Fibroblast of skin of left biceps (primary cell): ENCODE measurements around the gene IGF2R.
A peak's percentile ranks its signal among the peaks of the same experiment; 100 is the strongest.
"Not testable (repeated sequence)": the region's sequence is repeated elsewhere in the genome, so short reads cannot be mapped to it uniquely, and the experiment has no call there.

Experiments
- DNase-seq, 2 experiments: peaks; one replicate each; pipeline ENCODE4 v3.0.0-alpha.2; 2013; ENCODE audit warnings: low read depth in 2 of 2

Gene IGF2R

DNA sequence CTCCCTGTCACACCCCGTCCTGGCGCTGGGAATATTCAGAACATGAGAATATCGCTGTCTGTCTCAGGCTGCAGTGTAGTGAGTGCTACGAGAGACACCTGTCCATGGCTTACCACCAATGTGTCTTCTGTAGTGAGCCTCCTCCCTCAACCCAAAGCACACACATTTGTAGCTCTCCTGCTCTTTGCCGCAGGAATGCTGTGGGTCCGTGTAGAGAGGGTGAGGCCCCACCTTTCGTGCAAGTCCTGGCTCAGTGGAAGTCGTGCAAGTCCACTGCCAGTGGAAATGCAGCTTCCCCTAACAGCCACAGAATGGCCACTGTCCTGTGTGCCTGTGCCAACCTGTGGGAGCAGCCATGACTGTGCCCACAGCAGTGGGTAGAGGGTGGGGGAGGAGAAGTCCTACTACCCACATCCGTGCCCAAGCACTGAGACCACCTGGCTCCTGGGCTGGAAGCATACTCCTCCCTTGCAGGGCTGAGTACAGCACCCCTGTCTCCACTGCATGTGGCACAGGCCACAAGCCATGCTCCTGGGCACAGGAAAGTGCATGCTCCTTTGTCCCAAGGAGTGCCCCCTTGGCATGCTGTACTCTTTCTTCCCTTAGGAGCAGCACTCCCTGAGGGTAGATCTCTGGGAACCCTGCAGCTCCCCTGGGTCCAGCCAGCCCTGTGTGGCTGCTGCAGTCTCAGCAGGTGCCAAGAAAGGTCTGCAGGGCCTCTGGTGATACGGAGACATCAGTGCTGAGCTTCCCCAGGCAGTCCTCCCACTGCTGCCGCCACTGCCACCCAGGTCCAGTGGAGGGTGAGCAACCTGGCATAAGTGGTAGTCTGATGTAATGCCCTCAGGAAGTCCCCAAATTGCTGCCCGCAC is 28.0 kb downstream of the IGF2R start:
- no peak for DNase-seq

DNA sequence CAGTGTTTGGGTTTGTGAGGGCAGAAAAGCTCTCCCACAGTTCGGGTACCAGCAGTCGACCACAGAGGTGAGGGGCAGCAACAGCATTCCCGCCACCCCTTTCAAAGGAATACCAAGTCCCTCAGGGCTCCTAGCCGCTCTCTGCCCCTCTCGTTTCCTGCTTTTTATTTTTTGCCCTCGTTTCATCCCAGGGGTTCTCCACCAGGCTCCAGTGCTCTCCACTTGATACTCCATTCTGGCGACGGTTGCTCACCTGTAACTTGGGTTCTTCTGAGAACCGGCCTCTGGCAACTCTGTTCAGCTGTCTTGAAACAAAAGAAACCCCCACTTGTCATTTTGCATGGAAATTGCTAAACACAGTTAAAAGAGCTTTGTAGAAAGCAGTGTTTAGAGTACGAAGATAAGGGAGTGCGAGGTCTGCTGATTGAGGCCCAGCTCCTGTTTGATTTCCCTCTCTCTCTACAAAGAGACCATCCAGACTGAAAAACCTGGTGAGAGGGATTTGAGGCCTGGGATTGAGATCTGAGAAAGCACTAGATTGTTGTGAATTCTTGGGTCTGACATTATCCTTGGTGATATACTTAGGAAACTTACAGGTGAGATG is 28.7 kb downstream of the IGF2R start:
- no peak for DNase-seq

DNA sequence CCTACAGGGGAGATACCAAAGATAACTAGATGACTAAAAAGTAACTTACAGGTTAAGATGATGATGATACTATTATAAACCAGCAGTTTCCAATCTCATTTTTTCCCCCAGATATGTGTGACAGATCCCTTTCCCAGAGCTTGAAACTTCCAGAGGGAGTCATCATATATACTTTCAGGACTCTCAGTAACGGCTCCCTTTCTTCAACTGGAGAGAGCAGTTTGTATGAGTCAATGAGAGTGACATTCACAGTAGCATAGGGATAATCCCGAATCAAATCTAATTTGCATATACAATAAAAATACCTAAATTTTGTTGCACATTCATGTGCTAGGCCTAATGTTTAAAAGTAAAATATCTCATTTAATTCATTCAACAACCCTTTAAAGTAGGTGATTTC is 29.7 kb downstream of the IGF2R start:
- no peak for DNase-seq

DNA sequence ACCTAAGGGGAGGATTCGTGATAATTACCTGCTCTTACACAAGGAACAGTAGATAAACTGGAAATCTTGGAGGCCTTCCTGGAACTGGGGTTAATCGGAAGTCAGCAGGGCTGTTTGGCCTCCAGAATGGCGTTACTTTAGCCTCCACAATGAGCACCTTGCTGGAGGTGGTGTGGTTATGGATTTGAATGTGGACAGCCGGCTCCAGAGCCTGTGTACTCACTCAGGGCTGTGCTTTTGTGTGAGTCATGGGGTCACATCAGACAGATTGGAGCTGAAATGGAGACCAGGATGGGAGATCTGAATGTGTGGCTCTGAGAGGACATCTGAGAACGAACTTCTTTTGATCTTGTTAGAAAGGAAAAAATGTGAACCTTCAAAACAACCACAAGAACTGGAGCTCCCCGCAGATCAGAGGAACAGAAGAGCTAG is 30.4 kb downstream of the IGF2R start:
- DNase-seq = no peak

DNA sequence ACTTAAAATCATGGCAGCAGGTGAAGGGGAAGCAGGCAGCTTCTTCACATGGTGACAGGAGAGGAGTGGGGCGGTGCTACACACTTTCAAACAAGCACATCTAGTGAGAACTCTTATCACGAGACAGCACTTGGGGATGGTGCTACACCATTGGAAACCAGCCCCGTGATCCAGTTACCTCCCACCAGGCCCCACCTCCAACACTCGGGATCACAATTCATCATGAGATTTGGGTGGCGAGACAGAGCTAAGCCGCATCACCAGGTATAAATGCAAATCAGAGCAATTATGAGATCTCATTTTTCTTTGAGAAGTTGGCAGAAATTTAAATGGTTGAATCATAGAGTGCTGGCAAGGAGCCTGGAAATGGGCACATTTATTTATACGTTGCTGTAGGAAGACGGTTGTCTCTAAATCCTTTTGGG is 31.4 kb downstream of the IGF2R start:
- DNase-seq = no peak

DNA sequence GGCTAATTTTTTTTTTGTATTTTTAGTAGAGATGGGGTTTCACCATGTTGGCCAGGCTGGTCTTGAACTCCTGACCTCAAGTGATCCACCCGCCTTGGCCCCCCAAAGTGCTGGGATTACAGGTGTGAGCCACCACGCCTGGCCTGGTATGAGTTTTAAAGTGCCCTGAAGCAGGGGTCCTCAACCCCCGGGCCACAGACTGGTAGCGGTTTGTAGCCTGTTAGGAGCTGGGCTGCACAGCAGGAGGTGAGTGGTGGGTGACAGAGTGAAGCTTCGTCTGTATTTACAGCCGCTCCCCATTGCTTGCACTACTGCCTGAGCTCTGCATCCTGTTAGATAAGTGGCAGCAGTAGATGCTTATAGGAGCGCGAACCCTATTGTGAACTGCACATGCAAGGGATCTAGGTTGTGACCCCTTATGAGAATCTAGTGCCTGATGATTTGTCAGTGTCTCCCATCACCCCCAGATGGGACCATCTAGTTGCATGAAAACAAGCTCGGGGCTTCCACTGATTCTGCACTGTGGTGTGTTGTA is 32.1 kb downstream of the IGF2R start:
- not testable (repeated sequence) for DNase-seq

DNA sequence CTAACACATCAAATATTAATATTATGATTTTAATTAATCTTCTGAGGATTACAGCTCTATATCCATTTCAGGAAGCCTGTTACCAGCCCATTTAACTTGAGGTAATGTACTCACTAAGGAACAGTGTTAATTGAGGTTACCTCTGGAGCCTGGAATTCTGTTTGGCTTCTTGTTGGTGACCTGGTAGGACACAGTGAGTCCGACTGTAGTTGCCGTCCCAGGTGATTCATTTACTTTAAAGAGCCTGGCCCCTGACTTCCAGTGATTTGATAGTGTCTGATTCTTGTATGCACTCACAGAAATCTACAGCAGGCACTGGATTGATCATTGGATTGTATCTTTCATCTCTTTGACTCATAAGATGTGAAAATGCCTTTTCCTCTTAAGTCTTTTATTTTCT is 34.0 kb downstream of the IGF2R start:
- no peak for DNase-seq

DNA sequence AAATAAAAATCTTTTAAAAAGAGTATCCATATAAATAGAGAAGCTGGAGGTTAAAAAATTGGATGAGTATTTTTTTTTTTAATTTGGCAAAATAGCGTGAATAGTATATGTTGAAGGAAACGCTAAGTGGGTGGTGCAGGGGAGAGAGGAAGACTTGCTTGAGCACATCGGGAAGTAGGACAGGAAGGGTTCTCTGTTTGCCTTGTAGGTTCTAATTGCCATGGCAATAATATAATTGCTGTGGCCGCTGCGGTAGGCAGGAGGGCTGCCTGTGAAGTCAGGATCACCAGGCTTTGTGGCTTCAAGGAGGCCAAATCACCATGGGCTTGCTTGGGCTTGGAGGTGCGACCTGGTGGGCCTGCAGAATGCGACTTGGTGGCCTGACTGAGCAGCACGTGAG is 35.1 kb downstream of the IGF2R start:
- DNase-seq = no peak

DNA sequence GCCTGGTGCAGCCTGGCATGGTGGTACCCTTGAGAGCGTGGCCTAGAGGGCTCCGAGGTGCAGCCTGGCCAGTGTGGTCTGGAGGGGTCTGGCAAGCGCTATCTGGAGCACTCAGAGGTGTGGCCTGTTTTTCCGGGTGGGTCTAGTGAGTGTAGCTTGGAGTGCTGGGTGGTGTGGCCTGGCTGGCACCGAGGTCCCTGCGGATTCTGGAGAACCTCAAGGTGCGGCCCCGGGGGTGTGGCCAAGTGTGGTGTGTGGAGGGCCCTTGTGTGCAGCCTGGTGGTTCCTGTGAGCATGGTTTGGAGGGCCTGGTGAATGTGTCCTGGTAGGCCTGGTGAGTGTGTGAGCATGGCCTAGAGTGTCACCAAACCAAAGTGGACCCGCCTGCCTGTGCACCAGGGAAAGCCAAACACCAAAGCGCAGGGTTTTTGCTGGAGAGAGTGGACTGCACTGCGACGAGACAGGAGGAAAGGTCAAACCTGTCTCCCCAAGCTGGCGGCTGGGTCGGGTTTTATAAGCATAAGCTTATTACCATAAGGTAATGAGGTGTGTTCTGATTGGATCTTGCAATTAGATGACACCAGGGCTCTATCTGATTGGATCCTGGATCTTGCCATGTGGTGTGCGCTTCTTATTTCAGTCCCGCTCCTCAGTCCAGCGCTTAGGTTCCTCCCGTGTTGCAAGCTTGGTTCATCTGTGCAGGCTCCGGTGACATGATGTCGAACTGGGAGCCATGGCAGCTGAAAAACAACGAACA is 35.7 kb downstream of the IGF2R start:
- no peak for DNase-seq

DNA sequence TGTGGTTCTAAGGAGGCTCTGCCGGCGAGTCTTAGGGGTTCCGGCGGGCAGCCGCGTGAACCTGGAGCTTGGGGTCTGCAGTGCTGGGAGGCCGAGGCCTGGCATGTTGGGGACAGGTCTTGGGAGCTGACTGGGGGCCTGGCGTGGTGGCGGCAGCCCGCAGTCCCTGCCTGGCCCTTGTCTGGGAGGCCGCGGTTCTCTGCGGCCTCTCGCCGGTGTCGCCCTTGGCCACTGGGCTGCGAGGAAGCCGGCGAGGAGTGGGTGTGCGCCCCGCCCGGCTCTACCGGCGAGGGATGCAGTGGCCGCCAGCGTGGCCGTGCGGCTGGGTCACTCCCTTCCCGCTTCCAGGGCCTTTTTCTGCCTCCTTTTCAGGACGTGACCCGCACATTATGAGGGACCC is 36.3 kb downstream of the IGF2R start:
- DNase-seq = no peak

DNA sequence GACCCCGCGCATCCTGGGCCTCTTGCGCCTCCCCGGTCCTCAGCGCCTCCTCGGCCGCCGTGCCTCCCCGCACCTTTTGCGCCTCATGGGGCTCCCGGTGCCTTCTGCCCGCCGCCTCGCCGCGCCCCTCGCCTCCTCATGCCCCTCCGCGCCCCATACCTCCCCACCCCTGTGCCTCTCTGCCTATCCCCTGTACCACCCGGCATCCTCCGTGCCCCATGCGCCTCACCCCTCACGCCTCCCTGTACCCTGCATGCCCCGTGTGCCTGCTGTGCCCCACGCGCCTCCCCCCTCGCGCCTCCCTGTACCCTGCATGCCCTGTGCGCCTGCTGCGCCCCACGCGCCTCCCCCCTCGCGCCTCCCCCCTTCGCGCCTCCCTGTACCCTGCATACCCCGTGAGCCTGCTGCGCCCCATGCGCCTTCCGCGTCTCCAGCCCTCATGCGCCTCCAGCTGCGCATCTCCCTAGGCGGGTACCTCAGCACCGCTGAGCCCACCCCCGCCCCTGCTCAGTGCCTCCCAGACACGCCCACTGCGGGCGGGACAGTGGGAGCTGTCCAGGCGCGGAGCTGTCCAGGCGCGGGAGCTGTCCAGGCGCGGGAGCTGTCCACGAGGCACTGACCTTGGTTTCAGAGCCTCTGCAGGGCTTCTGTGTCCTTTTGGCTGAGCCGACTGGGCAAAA is 37.1 kb downstream of the IGF2R start:
- DNase-seq = no peak

DNA sequence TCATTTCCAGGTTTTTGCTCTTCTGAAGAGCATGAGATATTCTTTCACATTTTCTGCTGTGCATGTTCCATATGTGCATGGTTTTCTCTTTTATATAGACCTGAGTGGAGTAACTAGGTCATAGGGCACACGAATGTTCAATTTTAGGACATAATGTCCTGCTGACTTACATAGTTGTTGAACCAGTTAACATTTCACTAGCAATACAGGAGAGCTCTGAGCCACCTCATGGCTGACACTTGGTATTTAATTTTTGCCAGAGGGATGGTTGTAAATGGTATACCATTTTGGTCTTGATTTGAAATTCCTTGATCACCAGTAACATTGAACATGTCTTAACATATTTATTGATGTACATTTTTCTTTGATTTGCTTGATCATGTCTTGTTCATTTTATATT is 38.3 kb downstream of the IGF2R start:
- no peak for DNase-seq

DNA sequence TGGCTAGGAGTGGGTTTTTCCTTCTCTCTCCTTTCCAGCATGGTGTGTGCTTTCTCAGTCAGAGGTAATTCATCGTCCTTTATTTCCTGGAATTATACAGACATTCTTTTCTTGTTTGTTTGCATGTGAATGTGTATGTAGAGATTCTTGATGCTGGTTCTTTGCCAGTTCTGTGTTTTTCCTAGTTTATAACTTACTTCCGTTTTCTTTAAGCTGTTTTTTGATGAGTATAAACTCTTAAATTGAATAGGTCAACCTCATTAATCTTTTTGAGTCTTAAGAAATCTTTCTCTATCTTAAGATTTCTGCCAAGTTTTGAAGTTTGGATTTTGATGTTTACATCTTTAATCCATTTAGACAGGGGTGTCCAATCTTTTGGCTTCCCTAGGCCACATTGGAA is 38.7 kb downstream of the IGF2R start:
- no peak for DNase-seq

DNA sequence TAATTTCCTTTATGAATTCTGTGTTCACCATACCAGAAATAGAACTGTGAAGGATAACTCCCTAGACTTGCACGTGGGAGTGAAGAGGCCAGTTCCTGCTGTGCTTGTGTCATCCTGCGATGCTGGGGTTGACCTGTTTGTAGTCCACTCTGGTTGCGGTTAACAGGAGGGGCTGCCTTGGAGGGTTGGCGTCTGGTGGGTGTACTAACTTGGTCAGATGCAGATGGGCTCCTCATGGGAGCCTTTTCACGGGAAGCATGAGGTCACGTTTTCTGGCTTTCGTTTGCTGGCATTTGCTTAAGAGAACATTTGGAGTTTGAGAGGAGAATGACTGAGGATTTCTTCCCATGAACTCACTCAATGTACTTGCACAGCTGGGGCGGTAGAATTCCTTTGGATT is 41.2 kb downstream of the IGF2R start:
- DNase-seq = peak; percentile 50 to 55

DNA sequence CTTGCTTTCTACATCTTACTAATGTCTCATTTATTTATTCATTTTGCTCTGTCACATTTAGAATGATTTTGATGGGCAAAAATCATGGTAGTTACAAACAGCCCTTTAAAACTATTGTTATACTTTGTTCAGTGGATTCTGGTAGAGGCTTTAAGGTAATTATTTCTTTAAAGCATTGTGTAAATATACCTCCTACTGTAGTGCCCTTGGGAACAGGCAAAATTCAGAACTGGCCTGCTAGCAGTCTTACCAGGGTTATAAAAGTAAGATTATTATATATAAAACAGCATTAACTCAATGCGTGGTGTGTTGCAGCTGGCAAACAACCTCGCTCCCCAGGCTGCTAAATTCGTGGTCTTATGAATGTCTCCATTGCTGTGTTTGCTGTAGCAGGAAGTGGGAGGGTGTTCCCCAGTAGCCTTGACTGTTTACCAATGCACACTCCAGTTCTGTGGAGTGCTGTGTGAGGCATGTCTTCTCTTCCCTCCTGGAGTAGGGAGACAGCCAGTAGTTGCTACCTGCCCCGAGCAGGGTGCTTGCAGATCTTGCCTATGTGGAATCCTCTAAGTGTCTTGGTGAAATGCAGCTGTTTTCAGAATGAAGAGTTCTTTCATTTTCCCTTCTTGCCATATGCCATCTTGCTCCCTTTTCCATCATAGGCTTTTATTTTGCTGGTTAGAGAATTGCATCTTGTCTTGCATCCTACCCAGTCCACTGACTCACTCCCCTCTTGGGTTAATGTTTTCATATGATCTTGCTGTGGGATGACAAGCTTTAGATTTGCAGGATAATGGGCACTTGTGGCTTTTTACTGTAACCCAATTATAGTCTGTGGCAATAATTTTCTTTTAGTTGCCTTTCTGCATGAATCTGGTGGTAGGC is 45.3 kb downstream of the IGF2R start:
- DNase-seq = no peak

DNA sequence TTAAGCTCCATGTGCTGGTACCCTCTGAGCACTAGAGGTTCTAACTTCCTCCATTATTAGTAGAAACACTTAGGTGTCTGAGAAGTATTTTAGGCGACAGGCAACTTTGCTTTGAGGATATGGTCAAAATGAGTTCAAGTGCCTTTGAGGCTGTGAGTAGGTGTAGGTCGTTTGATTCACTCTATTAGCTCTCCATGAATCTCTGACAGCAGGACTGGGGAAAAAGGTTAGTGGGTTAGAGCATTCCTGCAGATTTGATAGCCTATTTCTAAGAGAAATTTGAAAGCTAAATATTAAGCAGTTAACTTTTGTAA is 45.9 kb downstream of the IGF2R start:
- no peak for DNase-seq

DNA sequence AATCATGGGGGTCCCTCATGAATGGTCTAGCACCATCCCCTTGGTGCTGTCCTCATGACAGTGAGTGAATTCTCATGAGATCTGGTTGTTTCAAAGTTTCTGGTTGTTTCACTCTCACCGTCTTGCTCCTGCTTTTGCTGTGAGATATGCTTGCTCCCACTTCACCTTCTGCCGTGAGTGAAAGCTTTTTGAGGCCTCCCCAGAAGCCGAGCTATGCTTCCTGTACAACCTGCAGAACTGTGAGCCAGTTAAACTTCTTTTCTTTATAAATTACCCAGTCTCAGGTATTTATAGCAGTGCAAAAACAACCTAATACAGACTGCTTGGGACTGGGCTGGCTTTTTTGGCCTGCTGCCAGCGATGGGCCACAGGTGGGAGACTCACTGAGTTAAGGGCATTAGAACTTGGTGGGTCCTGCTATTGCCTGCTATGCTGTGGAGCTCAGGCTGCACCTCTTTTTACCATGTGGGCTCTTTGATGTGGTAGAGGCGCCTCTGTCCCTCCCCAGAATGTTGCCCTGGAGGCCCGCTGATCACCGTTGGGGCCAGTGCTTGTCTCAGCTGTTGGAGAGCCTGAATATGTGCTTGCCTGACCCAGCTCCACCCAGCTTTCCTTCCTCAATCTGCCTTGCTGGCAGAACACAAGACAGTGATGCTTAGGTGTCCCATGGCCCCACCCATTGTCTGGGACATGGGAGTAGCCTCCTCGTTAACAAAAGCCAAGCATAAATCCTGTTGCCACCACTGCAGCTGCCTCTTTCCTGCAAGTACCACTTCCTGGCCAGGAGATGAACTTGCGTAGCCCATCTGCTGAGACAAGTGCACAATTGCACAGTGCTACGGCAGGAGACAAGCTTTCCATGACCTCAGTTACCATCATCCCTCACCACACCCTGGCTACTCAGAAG is 47.1 kb downstream of the IGF2R start:
- DNase-seq = no peak

DNA sequence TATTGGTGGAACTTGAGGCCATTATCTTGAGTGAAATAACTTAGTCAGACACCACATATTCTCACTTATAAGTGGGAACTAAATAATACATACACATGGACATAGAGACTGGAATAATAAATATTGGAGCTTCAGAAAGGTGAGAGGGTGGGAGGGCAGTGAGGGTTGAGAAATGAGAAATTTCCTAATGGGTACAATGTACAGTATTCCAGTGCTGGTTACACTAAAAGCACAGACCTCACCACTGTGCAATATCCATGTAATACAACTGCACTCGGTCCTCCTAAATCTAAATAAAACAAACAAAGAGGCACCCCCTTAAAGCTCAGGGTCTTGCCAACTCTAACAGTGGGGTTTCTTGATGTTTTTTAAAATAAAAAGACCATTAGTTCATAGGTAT is 53.2 kb downstream of the IGF2R start:
- DNase-seq = no peak

DNA sequence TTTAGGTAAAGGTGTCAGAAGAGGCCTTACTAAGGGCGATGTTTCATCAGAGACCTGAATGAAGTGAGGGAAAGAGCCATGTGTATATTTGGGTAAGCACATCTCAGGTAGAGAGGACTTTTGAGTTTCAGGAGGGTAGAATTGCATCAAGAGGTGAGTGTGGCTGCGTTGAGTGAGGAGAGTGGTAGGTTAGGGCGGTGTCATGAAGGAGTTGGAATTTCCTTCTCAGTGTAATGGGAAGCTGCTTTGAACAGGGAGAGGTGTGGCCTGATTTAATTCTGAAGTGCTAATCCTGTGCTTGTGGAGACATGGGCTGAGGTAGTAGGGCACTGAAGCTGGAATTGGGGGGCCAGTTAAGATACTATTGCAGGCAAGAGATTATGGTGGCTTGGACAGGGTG is 53.9 kb downstream of the IGF2R start:
- no peak for DNase-seq

DNA sequence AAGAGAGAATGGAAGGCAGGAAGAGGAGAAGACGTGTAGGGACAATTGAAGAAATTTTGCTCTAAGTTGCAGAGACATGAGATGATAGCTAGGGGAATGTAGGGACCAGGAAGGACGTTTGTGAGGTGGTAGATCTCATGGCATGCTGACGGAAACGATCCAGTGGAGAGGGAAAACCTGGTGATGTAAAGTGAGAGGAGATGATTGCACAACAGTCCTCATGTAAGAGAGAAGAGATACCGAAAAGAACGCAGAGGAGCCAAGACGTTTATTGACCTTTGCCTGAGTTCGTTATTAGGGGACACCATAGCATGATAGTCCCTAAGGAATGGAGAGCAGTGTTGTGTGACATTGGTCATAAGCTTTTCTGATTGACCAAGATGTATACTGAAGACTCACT is 55.3 kb downstream of the IGF2R start:
- no peak for DNase-seq
